Measurements from ENCODE around the gene SCRN1. TPM values are rescaled to one million over a fixed set of nuclear protein-coding genes. Genes with fewer than 3 reads are reported as not detected.

The SCRN1 gene
- total RNA-seq, 2 donors from 2014 or later: 110 to 112 TPM

DNA sequence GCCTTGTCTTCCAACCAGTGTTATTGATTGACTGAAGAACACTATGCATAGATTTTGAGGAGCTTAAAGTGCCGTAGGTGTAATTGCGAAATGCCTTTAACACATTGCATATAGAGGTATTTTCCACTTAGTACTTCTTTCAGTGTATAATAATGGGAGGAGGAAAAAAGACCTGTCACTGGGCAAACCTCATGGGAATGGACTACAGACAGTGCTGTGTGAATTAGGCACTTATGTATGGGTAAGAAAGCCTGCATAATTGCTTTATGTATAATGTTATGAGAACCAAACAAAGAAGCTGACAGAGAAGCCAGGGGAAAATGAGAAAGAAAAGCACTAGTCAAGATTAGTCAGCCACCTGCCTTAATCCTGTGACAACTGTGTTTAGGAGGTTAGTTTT is 12.4 kb upstream of the SCRN1 start:
- Mint-ChIP-seq H3K36me3 (ENCODE audit: low read depth) (peaks cover 1% of the 10 kb centered on the region), H3K4me1 (peaks cover 10% of the 10 kb centered on the region), H3K4me3 (no peak overlapping the region), H3K27ac (no peak overlapping the region), H3K27me3 (ENCODE audit: insufficient read depth) (no peaks in the 10 kb centered on the region), H3K9me3 (peaks cover 13% of the 10 kb centered on the region)
- WGBS, 2 experiments (ENCODE audit: insufficient coverage in 1 of 2, insufficient read length in 1 of 2): 95 to 100% methylated on average over 2 of the region's 2 CpGs
- Histone ChIP-seq H3K4me1 (ENCODE audit: control insufficient read depth, insufficient read depth, low read length) (no peaks in the 10 kb centered on the region), H3K36me3 (ENCODE audit: control insufficient read depth, insufficient read depth, low read length) (no peaks in the 10 kb centered on the region), H3K9me3 (ENCODE audit: control insufficient read depth, low read length) (peaks cover 2% of the 10 kb centered on the region), H3K4me3 (ENCODE audit: low read length) (no peak overlapping the region), H3K27me3 (ENCODE audit: control insufficient read depth, insufficient read depth, low read length, poor library complexity, severe bottlenecking) (no peaks in the 10 kb centered on the region), H3K9ac (ENCODE audit: extremely low read depth, low read length, poor library complexity, severe bottlenecking) (no peak overlapping the region), H3K27ac (ENCODE audit: low read depth, low read length) (peak overlapping the region; percentile 68)
- no peak for DNase-seq
- TF ChIP-seq, protein P1, sequence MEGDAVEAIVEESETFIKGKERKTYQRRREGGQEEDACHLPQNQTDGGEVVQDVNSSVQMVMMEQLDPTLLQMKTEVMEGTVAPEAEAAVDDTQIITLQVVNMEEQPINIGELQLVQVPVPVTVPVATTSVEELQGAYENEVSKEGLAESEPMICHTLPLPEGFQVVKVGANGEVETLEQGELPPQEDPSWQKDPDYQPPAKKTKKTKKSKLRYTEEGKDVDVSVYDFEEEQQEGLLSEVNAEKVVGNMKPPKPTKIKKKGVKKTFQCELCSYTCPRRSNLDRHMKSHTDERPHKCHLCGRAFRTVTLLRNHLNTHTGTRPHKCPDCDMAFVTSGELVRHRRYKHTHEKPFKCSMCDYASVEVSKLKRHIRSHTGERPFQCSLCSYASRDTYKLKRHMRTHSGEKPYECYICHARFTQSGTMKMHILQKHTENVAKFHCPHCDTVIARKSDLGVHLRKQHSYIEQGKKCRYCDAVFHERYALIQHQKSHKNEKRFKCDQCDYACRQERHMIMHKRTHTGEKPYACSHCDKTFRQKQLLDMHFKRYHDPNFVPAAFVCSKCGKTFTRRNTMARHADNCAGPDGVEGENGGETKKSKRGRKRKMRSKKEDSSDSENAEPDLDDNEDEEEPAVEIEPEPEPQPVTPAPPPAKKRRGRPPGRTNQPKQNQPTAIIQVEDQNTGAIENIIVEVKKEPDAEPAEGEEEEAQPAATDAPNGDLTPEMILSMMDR (conservative IDR thresholded peaks at IDR 0.05): no peak

DNA sequence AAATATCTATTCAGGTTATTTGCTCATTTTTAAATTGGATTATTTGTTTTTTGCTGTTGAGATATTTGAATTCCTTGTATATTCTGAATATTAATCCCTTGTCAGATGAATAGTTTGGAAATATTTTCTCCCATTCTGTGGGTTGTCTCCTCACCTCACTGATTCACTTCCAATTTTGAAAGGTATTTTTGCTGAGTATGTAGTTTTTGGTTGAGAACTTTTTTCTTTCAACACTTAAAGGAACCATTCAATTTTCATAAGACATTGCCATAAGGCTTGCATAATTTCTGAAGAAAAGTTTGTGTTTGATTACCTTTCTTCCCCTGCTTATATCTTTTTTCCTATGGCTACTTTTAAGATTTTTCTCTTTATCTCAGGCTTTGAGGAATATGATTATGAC is 8.9 kb upstream of the SCRN1 start:
- Histone ChIP-seq H3K36me3 (ENCODE audit: control insufficient read depth, insufficient read depth, low read length) (no peaks in the 10 kb centered on the region), H3K4me1 (ENCODE audit: control insufficient read depth, insufficient read depth, low read length) (no peaks in the 10 kb centered on the region), H3K9me3 (ENCODE audit: control insufficient read depth, low read length) (peaks cover 27% of the 10 kb centered on the region), H3K27me3 (ENCODE audit: control insufficient read depth, insufficient read depth, low read length, poor library complexity, severe bottlenecking) (no peaks in the 10 kb centered on the region), H3K4me3 (ENCODE audit: low read length) (no peak overlapping the region), H3K27ac (ENCODE audit: low read depth, low read length) (no peak overlapping the region), H3K9ac (ENCODE audit: extremely low read depth, low read length, poor library complexity, severe bottlenecking) (no peak overlapping the region)
- DNase-seq: no peak
- Mint-ChIP-seq H3K36me3 (ENCODE audit: low read depth) (peaks cover 6% of the 10 kb centered on the region), H3K9me3 (peaks cover 32% of the 10 kb centered on the region), H3K4me1 (peaks cover 2% of the 10 kb centered on the region), H3K27me3 (ENCODE audit: insufficient read depth) (no peaks in the 10 kb centered on the region), H3K4me3 (no peak overlapping the region), H3K27ac (no peak overlapping the region)
- TF ChIP-seq, protein P1 (conservative IDR thresholded peaks at IDR 0.05): no peak

DNA sequence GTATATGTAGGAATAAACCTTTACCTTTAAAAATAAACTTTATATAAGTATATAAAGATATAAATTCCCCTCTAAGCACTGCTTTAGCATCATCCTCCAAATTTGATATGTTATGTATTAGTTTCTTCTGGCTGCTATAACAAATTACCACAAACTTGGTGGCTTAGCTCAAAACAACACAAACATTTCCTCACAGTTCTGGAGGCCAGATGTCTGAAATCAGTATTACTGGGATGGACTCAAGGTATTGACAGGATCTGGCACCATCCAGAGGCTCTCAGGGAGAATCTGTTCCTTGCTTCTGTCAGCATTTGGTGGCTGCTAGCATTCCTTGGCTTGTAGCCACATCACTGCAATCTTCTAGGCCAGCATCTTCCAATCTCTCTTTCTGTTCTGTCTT is 6.7 kb upstream of the SCRN1 start:
- Histone ChIP-seq H3K36me3 (ENCODE audit: control insufficient read depth, insufficient read depth, low read length) (no peaks in the 10 kb centered on the region), H3K4me1 (ENCODE audit: control insufficient read depth, insufficient read depth, low read length) (no peaks in the 10 kb centered on the region), H3K9ac (ENCODE audit: extremely low read depth, low read length, poor library complexity, severe bottlenecking) (no peak overlapping the region), H3K27me3 (ENCODE audit: control insufficient read depth, insufficient read depth, low read length, poor library complexity, severe bottlenecking) (no peaks in the 10 kb centered on the region), H3K9me3 (ENCODE audit: control insufficient read depth, low read length) (peaks cover 38% of the 10 kb centered on the region), H3K27ac (ENCODE audit: low read depth, low read length) (no peak overlapping the region), H3K4me3 (ENCODE audit: low read length) (no peak overlapping the region)
- Mint-ChIP-seq H3K27me3 (ENCODE audit: insufficient read depth) (no peaks in the 10 kb centered on the region), H3K36me3 (ENCODE audit: low read depth) (peaks cover 6% of the 10 kb centered on the region), H3K4me1 (no peaks in the 10 kb centered on the region), H3K9me3 (peaks cover 44% of the 10 kb centered on the region), H3K4me3 (no peak overlapping the region), H3K27ac (no peak overlapping the region)
- TF ChIP-seq, protein P1 (conservative IDR thresholded peaks at IDR 0.05): no peak
- no peak for DNase-seq

All from endodermal cell (in vitro differentiated cells).